H54 (cell line): Measurements from ENCODE around the gene YOD1.
A peak's percentile ranks its signal among the peaks of the same experiment; 100 is the strongest.

ENCODE experiments used
- DNase-seq: peaks from one replicate; pipeline ENCODE4 v3.0.0; 2011; ENCODE audit warnings: low spot score, mixed read lengths; ENCODE audit not compliant: insufficient read length
- FAIRE-seq: peaks from 3 replicates; lab custom pipeline; 2011; peaks lifted over from hg19 to GRCh38; lab: Jason Lieb, UNC
- POLR2A ChIP-seq: IDR thresholded peaks from 2 replicates; pipeline ENCODE4 v1.6.1; 2011; ENCODE audit warnings: low read depth, mild to moderate bottlenecking, low read length

YOD1 gene

DNA sequence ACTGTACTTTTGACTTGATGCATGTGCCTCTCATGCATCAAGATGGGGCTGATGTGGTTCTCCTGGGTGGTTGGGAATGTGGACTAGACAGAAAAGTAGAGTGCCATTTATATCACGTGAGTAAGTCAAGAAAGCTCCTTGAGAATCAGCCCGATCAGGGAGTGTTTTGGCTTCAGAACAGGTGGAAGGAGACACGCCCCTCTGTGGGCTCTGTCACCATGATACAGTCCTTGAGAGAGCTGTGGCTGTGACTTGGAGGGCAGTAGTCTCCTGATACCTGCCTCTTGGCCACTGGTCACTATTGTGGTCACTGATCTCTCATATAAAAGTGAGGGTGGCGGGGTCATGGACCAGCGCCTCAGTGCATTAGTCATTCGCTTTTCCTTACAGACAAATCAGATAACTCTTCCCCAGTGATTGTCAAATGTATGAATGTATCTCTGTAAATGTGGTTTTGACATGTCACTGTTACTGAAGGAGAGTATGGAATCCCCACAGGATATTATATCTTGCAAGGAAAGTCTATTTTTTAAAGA is 28.8 kb upstream of the YOD1 start:
- FAIRE-seq: no peak
- no peak for TF ChIP-seq POLR2A
- DNase-seq: no peak

DNA sequence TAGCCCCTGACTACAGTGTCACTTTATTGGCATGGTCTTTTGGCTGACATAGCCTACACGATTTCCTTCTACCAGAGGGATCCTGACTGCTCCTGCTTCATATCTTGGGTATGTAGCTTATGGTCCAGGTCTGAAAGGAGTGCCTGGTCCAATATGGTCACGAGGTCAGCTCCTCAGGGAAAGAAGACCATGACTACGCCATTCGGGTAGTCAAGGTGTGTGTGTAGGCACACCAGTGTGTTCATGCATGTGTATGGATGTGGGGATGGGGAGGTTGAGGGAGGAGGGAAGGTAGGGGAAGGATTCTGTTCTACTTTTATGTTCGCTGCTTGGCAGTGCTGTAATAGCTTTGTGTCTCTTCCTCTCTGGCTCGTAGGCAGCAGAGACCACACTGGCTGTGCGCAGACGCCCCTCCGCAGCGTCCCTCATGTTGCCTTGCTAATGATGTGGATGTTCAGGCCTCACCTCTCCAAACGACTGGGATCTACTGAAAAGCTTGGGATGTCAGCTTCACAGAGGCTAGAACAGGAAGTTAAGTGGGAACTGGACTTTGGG is 27.6 kb upstream of the YOD1 start:
- no peak for TF ChIP-seq POLR2A
- FAIRE-seq (no peak), DNase-seq (no peak)

DNA sequence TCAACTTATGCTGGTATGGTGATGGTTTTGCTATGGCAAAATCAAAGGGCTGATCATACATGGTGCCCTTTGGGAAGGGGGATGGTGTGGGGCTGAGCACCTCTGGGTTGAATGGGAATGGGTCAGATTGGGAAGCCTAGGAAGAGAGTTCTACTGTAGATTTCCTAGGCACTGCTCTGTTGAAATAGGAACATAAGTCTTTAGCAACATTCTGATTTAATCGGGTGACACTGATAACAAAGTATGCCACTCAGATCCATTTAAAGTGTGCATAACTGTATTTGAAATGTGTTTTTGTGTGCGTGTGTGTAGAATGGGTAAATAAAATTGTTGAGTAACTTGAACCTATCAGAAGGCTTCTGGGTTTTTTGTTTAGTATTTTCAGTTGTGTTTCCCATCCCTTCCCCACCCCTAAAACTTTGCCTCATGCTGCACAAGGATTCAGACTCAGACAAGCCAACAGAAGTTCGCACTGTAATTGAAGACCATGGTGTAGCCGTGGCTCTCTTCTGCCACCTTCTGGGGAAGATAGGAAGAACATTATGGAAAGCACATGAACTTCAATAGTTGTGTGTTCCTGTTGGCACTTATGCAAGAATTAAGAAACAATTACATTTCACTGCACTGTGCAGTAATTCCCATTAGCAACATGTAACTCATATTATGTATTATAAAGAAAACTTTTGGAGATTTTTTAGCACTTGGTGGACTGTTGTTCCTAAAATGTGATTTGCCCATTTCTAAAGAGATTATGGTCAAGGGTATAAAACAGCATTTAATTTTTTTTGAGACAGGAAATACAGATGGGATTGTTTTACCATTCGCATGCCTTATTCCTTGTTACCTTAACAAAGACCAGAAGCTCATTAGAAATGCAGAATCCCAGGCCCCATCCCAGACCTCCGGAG is 26.7 kb upstream of the YOD1 start:
- TF ChIP-seq POLR2A: no peak
- FAIRE-seq: peak; percentile 86
- DNase-seq: peak; percentile 30

DNA sequence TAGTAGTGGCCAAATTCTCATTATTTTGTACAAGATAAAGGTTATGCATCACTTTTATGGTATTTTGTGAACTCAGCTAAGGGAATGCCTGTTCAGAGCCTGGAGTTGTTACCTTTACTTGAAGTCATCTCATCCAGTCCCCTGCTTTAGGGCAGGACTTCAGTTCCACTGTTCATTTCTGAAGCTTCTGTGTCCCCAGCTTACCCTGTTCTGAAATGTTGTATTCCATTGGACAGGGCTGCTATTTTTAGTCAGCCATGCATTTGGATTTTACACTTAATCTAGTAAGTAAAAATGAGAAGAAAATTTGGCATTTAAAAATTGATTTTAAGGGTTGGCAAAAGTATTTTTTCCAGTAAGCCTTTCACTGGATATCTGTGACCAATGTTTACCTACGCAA is 26.0 kb upstream of the YOD1 start:
- no peak for FAIRE-seq
- no peak for TF ChIP-seq POLR2A
- no peak for DNase-seq

DNA sequence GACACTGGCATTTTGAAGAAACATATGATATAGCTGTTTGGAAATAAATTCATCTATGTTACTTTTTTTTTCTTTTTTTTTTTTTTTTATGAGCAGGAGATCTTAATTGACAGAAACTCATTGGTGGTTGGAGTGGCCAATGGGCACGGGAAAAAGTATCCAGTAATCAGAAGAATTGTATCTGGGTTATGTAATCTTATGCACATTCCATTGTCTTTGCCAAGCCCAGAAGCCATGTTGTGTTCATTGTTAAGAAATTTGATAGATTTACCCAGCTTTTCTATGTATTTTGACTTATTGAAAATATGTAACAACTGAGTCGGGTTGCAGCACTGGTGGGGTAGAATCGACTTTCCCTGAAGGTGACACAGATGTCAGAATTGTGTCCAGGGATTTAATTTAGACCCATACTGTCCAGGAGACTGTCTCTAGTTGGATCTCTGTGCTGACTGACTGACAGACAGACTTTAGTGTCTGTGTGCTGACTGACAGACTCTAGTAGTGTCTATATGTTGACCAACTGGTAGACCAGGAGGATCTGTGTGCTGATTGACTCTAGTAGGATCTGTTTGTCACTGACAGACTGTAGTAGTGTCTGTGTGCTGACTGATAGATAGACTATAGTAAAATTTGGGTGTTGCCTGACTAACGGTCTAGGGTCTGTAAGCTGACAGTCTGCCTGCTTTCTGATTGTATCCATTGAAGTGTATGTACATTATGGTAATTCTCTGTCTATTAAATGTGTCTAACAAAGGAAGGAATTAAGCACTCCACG is 25.4 kb upstream of the YOD1 start:
- no peak for FAIRE-seq
- no peak for TF ChIP-seq POLR2A
- no peak for DNase-seq

DNA sequence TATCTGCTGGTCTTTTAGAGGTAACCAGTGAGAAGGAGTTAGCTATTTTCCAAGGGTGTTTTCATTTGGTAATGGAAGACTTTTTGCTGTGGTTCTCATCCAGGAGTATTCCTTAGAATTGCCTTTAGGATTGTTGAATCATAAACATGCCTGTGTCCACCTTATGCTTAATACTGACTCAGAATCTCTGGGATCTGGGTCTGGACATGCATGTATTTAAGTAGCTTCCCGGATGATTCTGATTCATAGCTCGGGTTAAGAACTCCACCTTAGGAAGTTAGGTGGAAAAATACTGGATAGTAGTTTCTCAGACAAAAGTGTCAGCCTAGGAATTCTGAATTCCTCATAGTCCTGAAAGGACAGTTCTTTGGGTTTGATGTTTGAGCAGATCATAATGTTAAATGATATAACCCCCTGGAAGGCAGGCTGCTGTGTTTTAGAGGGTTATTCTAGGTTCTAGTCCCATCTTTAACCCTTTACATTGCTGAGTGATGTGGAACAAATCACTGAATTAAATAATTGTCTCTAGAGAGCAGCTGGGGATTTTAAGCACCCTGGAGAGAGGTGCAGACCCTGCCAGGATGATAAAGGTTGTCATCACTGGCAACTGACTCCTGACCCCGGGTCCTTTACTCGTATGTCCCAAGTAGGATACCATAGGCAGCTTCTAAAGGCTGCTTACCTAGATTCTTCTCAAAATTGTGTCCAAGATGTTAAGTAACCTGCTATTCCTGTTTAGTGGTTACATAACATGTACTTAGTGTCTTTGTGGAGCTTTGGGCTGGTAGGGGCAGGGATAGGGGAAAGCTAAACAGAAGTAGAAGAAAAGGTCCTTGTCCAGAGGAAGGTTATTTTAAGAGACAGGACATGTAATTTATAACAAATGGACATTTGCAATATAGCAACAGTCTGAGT is 23.2 kb upstream of the YOD1 start:
- no peak for DNase-seq
- no peak for TF ChIP-seq POLR2A
- no peak for FAIRE-seq

DNA sequence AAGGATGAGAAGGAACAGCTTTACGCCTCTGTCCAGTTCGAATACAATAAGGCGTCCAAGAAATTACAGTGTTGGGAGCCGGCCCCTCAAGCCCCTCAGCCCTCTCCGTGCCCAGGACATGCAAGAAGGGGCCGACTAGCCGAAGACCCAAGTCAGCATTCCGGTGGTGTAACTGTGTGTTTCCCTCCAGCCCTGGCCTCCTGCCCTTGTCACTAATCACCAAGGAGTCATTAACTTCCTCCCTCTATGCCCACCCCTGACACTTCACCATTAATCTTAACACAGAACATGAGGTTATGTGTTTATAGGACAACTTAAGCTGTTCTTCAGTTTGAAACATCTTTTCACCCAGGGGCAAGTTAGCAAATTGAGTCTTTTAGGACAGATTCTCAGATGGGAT is 21.2 kb upstream of the YOD1 start:
- no peak for TF ChIP-seq POLR2A
- DNase-seq (no peak), FAIRE-seq (no peak)

DNA sequence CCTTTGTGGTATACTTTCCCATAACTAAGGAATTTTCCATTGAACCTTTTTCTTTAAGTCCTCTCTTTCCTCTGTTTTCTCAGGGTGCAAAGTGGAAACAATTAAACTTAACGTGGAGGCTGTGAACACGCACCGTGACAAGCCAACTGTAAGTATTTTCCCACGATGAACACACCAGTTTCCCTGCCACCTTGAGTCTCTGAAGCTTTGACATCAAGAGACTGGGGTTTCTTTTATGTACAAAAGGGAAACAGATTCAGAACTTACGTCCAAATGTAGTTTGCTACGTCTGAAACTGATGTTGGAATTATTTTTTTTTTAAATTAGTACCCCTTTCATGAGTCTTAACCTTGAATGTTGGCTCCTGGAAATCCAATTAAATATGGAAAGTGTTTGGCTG is 20.4 kb upstream of the YOD1 start:
- no peak for DNase-seq
- FAIRE-seq: no peak
- TF ChIP-seq POLR2A: no peak

DNA sequence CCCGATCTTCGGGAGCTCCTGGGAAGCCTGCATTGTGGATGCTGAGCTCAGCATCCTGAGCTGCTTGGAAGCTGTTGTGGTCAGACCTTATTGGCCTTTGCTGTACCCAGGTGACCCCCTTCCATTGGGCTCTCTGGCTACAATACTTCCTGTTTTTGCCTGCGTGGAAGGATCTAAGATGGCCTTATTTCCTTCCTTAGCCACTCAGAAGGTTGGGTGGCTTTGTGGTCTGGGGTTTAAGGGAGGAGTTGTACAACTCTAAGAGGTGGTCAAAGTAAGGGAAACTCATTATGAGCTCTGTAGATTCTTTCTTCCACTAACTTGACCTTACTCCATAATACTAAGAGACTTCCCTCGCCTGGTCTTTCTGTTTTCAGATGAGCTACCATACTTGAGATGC is 19.8 kb upstream of the YOD1 start:
- DNase-seq (no peak), FAIRE-seq (no peak)
- TF ChIP-seq POLR2A: no peak

DNA sequence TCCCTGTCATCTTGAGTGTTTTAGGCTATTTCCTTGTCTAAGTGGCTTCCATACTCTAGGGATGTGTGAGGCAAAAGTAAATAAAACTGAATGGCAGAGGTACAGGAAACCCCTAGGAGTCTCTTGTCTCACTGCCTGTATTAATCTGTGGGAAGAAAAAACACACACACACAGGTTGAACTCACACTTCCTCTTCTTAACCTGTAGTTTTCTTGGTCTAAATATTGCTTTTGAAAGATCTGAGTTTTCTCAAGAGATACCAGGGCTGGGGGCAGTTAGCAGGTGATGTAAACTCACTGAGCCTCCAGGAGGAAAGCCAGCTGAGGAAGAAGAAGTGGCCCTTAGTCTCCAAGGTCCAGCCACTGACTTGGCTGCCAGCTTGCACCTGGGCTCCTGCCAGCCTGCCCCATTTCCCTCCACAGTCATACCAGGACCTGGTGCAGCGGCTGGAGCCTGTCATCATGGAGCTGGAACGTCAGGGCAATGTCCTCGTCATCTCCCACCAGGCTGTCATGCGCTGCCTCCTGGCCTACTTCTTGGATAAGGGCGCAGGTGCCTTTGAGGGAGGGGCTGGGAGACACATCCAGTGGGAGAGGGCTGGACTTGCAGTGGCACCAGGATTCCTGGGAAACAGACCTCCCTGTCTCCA is 19.0 kb upstream of the YOD1 start:
- TF ChIP-seq POLR2A: no peak
- FAIRE-seq: no peak
- DNase-seq: no peak

DNA sequence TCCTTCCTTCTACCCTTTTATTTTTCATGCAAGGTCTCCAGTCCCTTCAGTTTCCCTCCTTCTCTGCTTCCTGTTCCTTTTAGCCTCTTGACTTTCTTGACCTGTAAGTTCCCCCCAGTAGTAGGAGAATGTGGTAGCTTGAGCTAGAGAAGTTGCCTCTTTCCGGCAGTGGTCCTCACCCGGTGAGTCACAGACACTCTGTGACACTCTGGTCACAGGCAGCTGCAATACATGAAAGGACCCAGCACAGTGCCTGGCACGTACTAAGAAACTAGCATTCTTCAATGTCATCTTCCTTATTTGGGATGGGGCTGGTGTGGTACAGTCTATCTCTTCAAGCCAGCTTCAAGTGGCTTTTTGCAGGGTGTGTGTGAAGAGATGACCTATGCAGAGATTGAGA is 18.1 kb upstream of the YOD1 start:
- FAIRE-seq: no peak
- no peak for DNase-seq

DNA sequence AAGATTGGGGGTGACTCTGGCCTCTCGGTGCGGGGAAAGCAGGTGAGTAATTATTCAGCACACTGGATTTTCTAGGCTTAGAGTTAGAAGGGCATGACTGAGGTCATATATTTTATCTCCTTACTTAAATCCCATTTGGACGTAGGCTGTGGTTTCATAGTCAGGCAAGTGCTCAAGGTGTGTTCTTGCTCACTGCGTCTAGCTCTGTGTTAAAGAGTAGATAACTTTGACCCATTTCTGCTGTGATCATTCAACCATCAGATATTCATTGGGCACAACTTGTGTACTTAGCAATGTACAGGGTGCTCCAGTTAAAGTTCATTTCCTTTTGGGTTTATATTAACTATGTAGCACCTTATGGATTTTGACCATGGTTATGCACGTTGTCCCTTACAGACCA is 16.7 kb upstream of the YOD1 start:
- TF ChIP-seq POLR2A: no peak
- no peak for DNase-seq
- no peak for FAIRE-seq

More for the DNA sequence above, 18.1 kb upstream of the YOD1 start:
- TF ChIP-seq POLR2A: no peak
